Central memory CD8-positive, alpha-beta T cell (primary cell): Measurements from ENCODE around the gene SERPINI1.
A peak's percentile ranks its signal among the peaks of the same experiment; 100 is the strongest.

ENCODE experiments used
- ATAC-seq: fragments of 150-1000 bp; cut with Tn5 transposase; replicated peaks from 2 replicates; pipeline ENCODE4 v1.10.0; 2022; ENCODE audit warnings: mild to moderate bottlenecking, moderate FRiP score, moderate number of reproducible peaks; ENCODE audit not compliant: poor library complexity, severe bottlenecking; ENCODE audit errors: extremely low read depth
- DNase-seq, 2 donors: peaks; one replicate each; pipeline ENCODE4 v3.0.0; 2021; ENCODE audit warnings: low spot score in 2 of 2
- H3K27ac Mint-ChIP-seq: one replicate; pipeline ENCODE4 v1.8.0; 2022; ENCODE audit warnings: low read depth, mild to moderate bottlenecking, moderate library complexity, mixed read lengths
- H3K27me3 Mint-ChIP-seq: one replicate; pipeline ENCODE4 v1.8.0; 2022; ENCODE audit warnings: mixed read lengths
- H3K36me3 Mint-ChIP-seq: one replicate; pipeline ENCODE4 v1.8.0; 2022; ENCODE audit warnings: mild to moderate bottlenecking, moderate library complexity, mixed read lengths; ENCODE audit not compliant: insufficient read depth
- H3K4me1 Mint-ChIP-seq: one replicate; pipeline ENCODE4 v1.8.0; 2022; ENCODE audit warnings: mixed read lengths
- H3K4me3 Mint-ChIP-seq: one replicate; pipeline ENCODE4 v1.8.0; 2022; ENCODE audit warnings: mild to moderate bottlenecking, moderate library complexity, mixed read lengths
- H3K9me3 Mint-ChIP-seq: one replicate; pipeline ENCODE4 v1.8.0; 2022; ENCODE audit warnings: mixed read lengths

The SERPINI1 gene

DNA sequence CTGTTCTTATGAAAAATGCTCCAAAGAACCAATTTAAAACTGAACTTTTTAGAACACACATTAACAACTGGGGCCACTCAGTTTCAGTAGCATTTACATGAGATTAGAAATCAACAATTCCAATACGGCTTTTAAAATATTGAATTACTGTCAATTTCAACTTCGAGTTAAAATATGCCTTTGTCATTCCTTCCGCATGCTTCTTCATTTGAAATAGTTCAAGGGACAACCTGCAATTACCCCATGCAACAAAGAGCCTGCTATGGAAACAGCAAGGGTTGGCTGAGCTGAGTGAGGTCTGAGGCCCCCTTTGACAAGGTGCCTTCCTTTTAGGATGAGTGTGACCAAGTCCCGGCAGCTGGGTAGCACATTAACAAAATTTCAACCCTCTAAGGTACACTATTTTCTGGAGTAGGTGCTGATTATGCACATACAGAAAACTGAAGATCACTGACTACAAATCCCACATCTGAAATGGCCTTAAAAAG is 12.5 kb upstream of the SERPINI1 start:
- H3K4me1 Mint-ChIP-seq: peaks cover 43% of the 10 kb centered on the region

GRCh38 chr3:167723872-167724271 is 11.6 kb upstream of the SERPINI1 start:
- Mint-ChIP-seq H3K36me3 (peaks cover 24% of the 10 kb centered on the region), H3K4me3 (no peak overlapping the region), H3K9me3 (no peaks in the 10 kb centered on the region), H3K4me1 (peaks cover 50% of the 10 kb centered on the region), H3K27ac (peak overlapping the region; percentile 22), H3K27me3 (no peaks in the 10 kb centered on the region)
- DNase-seq (no peak), ATAC-seq (no peak)

More for the DNA sequence above, 12.5 kb upstream of the SERPINI1 start:
- Mint-ChIP-seq H3K27me3 (no peaks in the 10 kb centered on the region), H3K36me3 (peaks cover 33% of the 10 kb centered on the region), H3K4me3 (no peak overlapping the region), H3K27ac (peak overlapping the region; percentile 16), H3K9me3 (no peaks in the 10 kb centered on the region)
- no peak for ATAC-seq
- no peak for DNase-seq

DNA sequence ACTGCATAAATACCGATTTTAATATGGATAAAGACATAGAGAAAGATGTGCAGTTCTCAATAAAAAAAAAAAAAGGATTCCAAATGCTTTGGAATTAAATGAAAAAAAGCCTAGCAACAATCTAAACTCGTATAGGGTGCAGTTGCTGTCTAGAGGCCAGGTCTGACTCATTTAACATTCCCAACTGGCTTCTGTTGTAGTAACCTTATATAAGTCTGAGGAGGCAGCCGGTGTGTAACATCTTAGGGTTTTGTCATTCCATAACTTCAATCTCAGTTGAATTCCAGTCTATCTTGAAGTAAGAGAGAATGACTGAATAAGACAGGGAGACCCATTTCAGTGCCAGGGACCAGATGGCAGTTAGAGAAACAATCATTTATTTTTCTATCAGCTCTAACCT is 7.3 kb upstream of the SERPINI1 start:
- Mint-ChIP-seq H3K27ac (peak overlapping the region; percentile 8), H3K4me3 (no peak overlapping the region), H3K27me3 (no peaks in the 10 kb centered on the region), H3K4me1 (peaks cover 50% of the 10 kb centered on the region), H3K9me3 (no peaks in the 10 kb centered on the region), H3K36me3 (peaks cover 8% of the 10 kb centered on the region)
- ATAC-seq: no peak
- DNase-seq: no peak

GRCh38 chr3:167728632-167729323 is 6.7 kb upstream of the SERPINI1 start:
- H3K9me3 Mint-ChIP-seq: no peaks in the 10 kb centered on the region
- no peaks in the 10 kb centered on the region for H3K27me3 Mint-ChIP-seq
- H3K27ac Mint-ChIP-seq: peak overlapping the region; percentile 23
- peaks cover 5% of the 10 kb centered on the region for H3K36me3 Mint-ChIP-seq
- H3K4me1 Mint-ChIP-seq: peaks cover 46% of the 10 kb centered on the region
- DNase-seq (no peak), ATAC-seq (no peak)
- H3K4me3 Mint-ChIP-seq: no peak overlapping the region

DNA sequence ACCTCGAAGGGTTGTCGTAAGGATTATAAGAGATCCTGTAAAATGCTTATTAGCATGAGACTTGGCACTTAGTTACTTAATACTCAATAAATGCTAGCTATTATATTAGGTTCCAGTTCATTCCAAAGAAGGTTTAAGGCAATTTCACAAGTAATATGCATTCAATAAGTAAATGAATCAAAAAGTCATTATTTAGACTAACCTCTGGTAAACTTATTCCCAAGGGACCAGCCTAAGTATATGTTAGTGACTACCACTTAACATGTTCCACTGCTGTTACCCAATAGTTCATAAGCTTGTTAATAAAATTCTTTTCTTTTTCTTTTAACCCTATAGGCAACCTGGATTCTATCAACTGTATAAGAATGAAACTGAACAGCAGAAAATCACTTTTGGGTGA is 5.9 kb upstream of the SERPINI1 start:
- Mint-ChIP-seq H3K27ac (peak overlapping the region; percentile 23), H3K9me3 (no peaks in the 10 kb centered on the region), H3K36me3 (peaks cover 2% of the 10 kb centered on the region), H3K4me3 (no peak overlapping the region), H3K4me1 (peaks cover 39% of the 10 kb centered on the region), H3K27me3 (no peaks in the 10 kb centered on the region)
- no peak for ATAC-seq
- DNase-seq: no peak

- ATAC-seq (no peak), DNase-seq (no peak)
- Mint-ChIP-seq H3K9me3 (no peaks in the 10 kb centered on the region), H3K27ac (no peak overlapping the region), H3K27me3 (no peaks in the 10 kb centered on the region), H3K4me3 (no peak overlapping the region), H3K36me3 (no peaks in the 10 kb centered on the region), H3K4me1 (peaks cover 39% of the 10 kb centered on the region)
These were observed 4.1 kb upstream of the SERPINI1 start for GRCh38 chr3:167731393-167731792.

DNA sequence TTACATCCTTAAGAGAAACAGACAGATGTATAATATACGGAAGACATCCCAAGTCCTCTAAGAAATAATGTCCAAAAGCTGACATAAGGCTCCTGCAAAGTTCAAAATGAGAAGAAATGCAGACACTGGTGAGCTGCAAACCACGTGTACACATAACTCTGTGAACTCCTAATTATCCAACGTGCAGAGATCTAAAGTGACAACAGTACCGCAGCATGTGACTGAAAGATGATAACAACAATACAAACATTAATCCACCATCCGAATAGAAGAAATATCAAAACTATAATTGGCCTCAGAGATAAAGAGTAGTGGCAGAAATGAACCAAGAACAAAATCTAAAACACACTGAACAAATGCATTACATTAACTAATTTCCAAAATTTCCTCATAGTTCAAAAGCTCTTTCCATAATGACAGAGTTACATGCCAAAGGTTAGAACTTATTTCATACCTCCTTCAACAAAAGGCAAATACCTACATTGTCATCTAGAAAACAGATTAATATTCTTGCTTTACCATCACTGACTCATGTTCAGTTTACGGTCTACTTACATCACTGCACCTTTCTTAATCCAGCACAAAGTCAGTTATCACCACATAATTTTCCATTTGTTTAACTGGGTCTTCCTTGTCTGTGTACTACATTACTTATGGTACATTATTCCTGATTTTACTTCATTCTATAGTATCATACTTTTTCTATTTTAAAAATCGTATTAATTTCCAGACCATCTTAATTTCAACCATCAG is 3.0 kb upstream of the SERPINI1 start:
- ATAC-seq: no peak
- no peaks in the 10 kb centered on the region for H3K27me3 Mint-ChIP-seq
- no peak for DNase-seq
- peak overlapping the region; percentile 11 for H3K4me3 Mint-ChIP-seq
- peaks cover 39% of the 10 kb centered on the region for H3K4me1 Mint-ChIP-seq
- H3K27ac Mint-ChIP-seq: peak overlapping the region; percentile 3
- no peaks in the 10 kb centered on the region for H3K9me3 Mint-ChIP-seq
- H3K36me3 Mint-ChIP-seq: no peaks in the 10 kb centered on the region

DNA sequence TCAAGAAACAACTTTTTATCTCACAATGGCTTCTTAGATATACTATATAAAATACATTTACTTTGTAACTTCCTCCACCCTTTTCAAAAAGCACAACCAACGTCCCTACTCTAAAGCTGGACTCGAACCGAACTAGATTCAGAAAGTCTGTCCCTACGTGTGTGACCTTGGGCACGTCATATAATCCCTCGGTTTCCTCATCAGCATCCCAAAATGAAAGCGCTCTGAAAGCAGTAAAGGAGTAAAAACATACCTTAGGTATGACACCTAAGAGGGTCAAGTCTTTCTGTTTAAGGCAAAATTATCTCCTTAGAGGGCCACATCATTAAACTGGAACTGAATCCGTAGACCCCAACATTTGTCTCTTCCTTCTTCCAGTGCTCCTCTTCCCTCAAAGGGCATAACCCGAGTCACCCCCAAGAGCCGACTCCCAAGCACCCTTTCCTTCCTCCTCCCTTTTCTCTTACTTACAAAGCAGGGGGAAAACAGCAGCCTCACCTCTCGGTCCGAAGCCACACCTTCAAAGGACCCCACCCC is 1.5 kb upstream of the SERPINI1 start:
- DNase-seq: no peak
- Mint-ChIP-seq H3K27ac (no peak overlapping the region), H3K36me3 (no peaks in the 10 kb centered on the region), H3K4me3 (no peak overlapping the region), H3K27me3 (no peaks in the 10 kb centered on the region), H3K4me1 (peaks cover 28% of the 10 kb centered on the region), H3K9me3 (no peaks in the 10 kb centered on the region)
- no peak for ATAC-seq

- Mint-ChIP-seq H3K36me3 (no peaks in the 10 kb centered on the region), H3K27ac (no peak within 1 kb of the TSS)
These were observed 856 bp upstream of the SERPINI1 start, which contains the start of gene PDCD10 for GRCh38 chr3:167734498-167735232. TSS of gene PDCD10 (minus strand) at chr3:167734892. CDS start at chr3:167720157, 14,735 bp downstream.

DNA sequence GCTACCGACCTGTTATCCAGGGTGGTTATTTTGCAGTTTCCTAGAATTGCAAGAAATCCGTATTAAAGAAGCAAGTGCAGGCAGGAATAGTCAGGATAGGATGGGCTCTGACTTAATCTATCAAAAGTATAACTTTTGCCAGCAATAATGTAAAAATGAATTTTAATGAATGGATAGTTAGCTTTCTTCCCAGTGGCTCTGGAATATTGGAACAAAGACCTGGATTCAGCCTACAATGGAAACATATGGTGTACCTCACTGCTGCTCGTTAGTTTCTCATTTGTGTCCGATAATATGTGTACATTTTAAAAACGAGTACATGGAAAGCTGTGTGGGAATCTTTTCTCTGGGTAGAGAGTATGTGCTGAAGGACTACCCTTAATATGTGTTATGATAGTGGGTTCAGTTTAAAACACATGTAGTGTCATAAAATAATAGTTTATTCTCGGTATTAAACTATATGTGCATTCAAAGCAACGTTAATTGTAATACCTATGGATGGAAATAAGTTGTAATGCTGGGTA is 805 bp downstream of the SERPINI1 start:
- DNase-seq: no peak
- no peak overlapping the region for H3K4me3 Mint-ChIP-seq
- H3K36me3 Mint-ChIP-seq: no peaks in the 10 kb centered on the region
- no peaks in the 10 kb centered on the region for H3K9me3 Mint-ChIP-seq
- H3K4me1 Mint-ChIP-seq: peaks cover 23% of the 10 kb centered on the region
- H3K27ac Mint-ChIP-seq: no peak overlapping the region
- ATAC-seq: no peak
- H3K27me3 Mint-ChIP-seq: no peaks in the 10 kb centered on the region

More at GRCh38 chr3:167734498-167735232, 856 bp upstream of the SERPINI1 start, which contains the start of gene PDCD10:
- H3K4me3 Mint-ChIP-seq: no peak within 1 kb of the TSS
- DNase-seq: peak; percentile 92 to 96
- H3K4me1 Mint-ChIP-seq: peaks cover 23% of the 10 kb centered on the region
- no peaks in the 10 kb centered on the region for H3K27me3 Mint-ChIP-seq
- ATAC-seq: peak; percentile 87
- H3K9me3 Mint-ChIP-seq: no peaks in the 10 kb centered on the region

- Mint-ChIP-seq H3K4me1 (peaks cover 17% of the 10 kb centered on the region), H3K36me3 (no peaks in the 10 kb centered on the region), H3K9me3 (no peaks in the 10 kb centered on the region), H3K27me3 (no peaks in the 10 kb centered on the region), H3K27ac (no peak overlapping the region), H3K4me3 (no peak overlapping the region)
- no peak for DNase-seq
- no peak for ATAC-seq
These were observed 1.5 kb downstream of the SERPINI1 start for GRCh38 chr3:167736997-167737396.

- H3K4me1 Mint-ChIP-seq: peaks cover 8% of the 10 kb centered on the region
These were observed 2.5 kb downstream of the SERPINI1 start for GRCh38 chr3:167738037-167738436.

More at GRCh38 chr3:167738037-167738436, 2.5 kb downstream of the SERPINI1 start:
- no peak for DNase-seq
- H3K9me3 Mint-ChIP-seq: no peaks in the 10 kb centered on the region
- ATAC-seq: no peak
- H3K4me3 Mint-ChIP-seq: no peak overlapping the region
- H3K27me3 Mint-ChIP-seq: no peaks in the 10 kb centered on the region
- H3K36me3 Mint-ChIP-seq: peaks cover 1% of the 10 kb centered on the region
- no peak overlapping the region for H3K27ac Mint-ChIP-seq
